HG03575 (cell line): ENCODE results near the gene MAPK9.

Experiments
- ATAC-seq: cut with Tn5 transposase; IDR thresholded peaks from one replicate; pipeline ENCODE4 v1.9.1; 2021; ENCODE audit not compliant: unreplicated experiment, insufficient number of reproducible peaks, low FRiP score; ENCODE audit errors: extremely low read depth

The MAPK9 gene

DNA sequence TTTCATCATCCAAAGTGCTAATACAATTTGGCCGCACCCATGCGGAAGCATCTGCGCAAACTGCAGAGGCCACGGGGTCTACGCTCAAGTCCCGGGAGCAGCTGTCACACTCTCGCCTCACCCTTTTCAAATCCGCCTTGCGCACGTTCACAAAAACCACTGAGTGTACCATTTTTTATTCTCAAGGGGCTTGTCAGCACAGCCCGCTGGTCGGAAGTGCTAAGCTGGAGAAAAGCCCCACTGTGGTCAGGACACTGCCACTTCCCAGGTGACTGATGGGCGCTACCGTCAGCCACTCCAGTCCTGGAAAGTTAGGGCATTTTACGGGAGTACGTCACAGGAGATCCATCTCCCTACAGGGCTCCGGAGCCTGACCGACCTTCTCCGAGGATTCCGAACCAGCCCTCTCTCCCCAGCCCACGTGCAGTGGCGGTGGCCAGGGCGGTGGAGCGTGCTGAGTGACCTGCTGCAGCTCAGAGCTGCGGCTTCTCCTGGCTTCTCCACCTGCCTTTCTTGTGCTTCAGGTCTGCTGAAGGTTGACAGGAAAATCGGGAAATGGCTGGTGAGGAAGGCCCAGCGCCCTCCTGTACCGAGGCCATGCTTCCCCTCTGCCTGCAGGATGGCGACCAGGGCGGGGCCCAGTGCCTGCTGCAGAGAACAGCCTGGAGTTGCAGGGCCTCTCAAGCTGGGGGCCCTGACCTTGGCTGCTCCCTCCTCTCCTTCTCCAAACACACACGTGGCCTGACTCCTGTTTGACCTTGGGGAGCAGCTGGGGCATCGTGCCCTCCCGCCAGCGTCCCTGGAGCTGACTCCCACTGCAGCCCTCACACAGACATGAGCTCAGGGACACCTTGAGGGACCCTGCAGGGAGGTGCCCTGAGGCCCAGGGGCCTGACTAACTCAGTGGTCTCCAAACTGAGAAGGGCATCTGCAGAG is 97.2 kb downstream of the MAPK9 start:
- ATAC-seq = no peak

DNA sequence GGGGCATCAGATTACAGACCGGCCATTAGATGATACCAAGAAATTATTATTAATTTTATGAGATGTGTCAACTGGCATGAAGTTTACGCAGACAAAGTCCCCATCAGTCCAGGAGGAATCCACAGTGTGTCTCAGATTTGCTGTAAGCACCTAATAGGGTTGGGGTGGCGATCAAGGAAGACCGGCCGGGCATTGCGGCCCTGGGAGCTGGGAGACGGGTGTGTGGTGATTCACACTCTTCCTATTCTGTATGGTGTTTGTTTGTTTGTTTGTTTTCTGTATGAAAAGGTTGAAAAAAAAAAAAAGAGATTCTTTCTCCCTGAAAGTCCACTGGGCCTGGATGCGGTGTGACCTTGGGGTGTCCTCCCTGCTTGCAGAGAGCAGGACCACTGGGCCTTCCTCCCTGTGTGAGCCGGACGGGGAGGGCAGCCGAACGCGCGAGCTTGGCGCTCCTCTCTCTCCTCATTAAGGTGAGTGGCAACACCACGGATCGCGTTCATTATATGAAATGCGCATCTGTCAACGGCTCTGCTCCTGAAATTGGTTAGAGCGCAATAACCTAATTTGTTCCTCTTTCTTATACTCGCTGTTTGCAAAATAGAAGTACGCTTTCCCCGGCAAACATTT is 98.0 kb downstream of the MAPK9 start:
- no peak for ATAC-seq

DNA sequence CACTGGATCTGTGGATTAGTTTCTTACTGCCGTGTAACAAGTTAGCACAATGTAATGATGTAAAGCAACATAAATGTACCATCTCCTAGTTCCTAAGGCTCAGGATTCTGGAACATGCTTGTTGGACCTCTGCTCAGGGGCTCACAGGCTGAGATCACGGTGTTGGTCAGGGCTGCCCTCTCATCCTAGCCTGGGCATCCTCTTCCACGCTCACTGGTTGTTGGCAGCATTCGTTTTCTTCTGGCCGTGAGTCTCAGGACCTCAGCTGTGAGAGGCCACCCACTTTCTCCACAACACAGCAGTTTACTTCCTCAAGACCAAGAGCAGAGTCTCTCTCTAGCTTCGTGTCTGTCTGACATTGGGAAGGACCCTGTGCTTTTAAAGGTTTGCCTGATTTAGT is 100.2 kb downstream of the MAPK9 start:
- no peak for ATAC-seq

DNA sequence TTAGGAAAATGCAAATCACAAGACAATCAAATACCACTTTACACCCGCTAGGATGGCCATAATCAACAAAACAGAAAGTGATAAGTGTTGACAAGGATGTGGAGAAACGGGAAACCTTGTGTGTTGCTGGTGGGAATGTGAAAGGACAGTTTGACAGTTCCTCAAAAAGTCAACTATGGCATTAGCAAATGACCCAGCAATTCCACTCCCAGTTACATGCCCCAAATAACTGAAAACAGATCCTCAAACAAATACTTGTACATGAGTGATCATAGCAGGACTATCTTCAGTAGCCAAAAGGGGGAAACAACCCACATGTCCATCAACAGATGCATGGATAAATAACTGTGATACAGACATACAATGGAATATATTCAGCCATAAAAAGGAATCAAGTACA is 104.1 kb downstream of the MAPK9 start:
- no peak for ATAC-seq
